Measurements from ENCODE around the gene CA5A.

Gene CA5A

GRCh38 chr16:87845807-87846619 is 90.3 kb downstream of the CA5A start:
- no peak for DNase-seq

GRCh38 chr16:87845213-87845612 is 91.1 kb downstream of the CA5A start:
- no peak for DNase-seq

GRCh38 chr16:87844809-87845208 is 91.5 kb downstream of the CA5A start:
- no peak for DNase-seq

GRCh38 chr16:87844120-87844733 is 92.1 kb downstream of the CA5A start:
- no peak for DNase-seq

GRCh38 chr16:87843678-87844105 is 92.6 kb downstream of the CA5A start:
- no peak for DNase-seq

GRCh38 chr16:87842209-87842869 is 94.0 kb downstream of the CA5A start:
- DNase-seq = no peak

GRCh38 chr16:87841340-87842208 is 94.8 kb downstream of the CA5A start:
- DNase-seq = no peak

GRCh38 chr16:87840271-87840978 is 95.9 kb downstream of the CA5A start:
- DNase-seq = no peak

GRCh38 chr16:87839542-87840270 is 96.6 kb downstream of the CA5A start:
- DNase-seq = no peak

GRCh38 chr16:87838643-87839541 is 97.4 kb downstream of the CA5A start:
- no peak for DNase-seq
